H1 (cell line): ENCODE results near the gene SYNGR4. TPM values are rescaled to one million over a fixed set of nuclear protein-coding genes. Genes with fewer than 3 reads are reported as not detected.

Experiments
- CTCF ChIA-PET: fragments of 300-600 bp; sonication (Branson Sonifier 250); formaldehyde crosslinking; loops from one replicate; lab custom pipeline; 2021; ENCODE audit not compliant: partially characterized antibody; lab: Charles Lee
- POLR2A ChIA-PET: fragments of 300-600 bp; sonication (Branson Sonifier 250); formaldehyde crosslinking; loops from one replicate; lab custom pipeline; 2021; ENCODE audit warnings: inconsistent platforms; ENCODE audit not compliant: partially characterized antibody; lab: Charles Lee
- DNase-seq, 2 experiments: peaks; one replicate each; pipeline versions ENCODE4 v3.0.0 to v3.0.0-alpha.2; 2010 to 2022; ENCODE audit warnings: low spot score in 2 of 2, low read depth in 1 of 2, mixed read lengths in 1 of 2
- FAIRE-seq: peaks from 2 replicates; lab custom pipeline; 2011; peaks lifted over from hg19 to GRCh38; lab: Jason Lieb, UNC
- H2AFZ ChIP-seq: 2 replicates; pipeline ENCODE4 v1.8.1; 2012; ENCODE audit warnings: low read length, inconsistent platforms
- H2AK5ac ChIP-seq: 2 replicates; pipeline ENCODE4 v1.6.1; 2013; ENCODE audit warnings: low read depth, low read length
- H2BK120ac ChIP-seq: replicated peaks from 2 replicates; pipeline ENCODE3; 2013; ENCODE audit warnings: low read depth, low read length, inconsistent platforms
- H2BK12ac ChIP-seq: 2 replicates; pipeline ENCODE4 v1.6.1; 2013; ENCODE audit warnings: low read depth, low read length
- H2BK15ac ChIP-seq: 2 replicates; pipeline ENCODE4 v1.6.1; 2013; ENCODE audit warnings: low read length
- H2BK20ac ChIP-seq: 2 replicates; pipeline ENCODE4 v1.6.1; 2013; ENCODE audit warnings: low read length
- H2BK5ac ChIP-seq: 2 replicates; pipeline ENCODE4 v1.6.1; 2013; ENCODE audit warnings: low read depth, low read length
- H3K14ac ChIP-seq: 2 replicates; pipeline ENCODE4 v1.6.1; 2013; ENCODE audit warnings: inconsistent platforms; ENCODE audit not compliant: insufficient read length
- H3K18ac ChIP-seq: 2 replicates; pipeline ENCODE4 v1.6.1; 2013; ENCODE audit warnings: low read length; ENCODE audit errors: extremely low read depth
- H3K23ac ChIP-seq: 2 replicates; pipeline ENCODE4 v1.6.1; 2013; ENCODE audit warnings: inconsistent platforms; ENCODE audit not compliant: insufficient read length
- H3K23me2 ChIP-seq: 2 replicates; pipeline ENCODE4 v1.6.1; 2013; ENCODE audit warnings: low read depth, low read length
- H3K27ac ChIP-seq: 2 replicates; pipeline ENCODE4 v1.6.1; 2011; ENCODE audit warnings: low read depth, low read length, inconsistent platforms
- H3K27me3 ChIP-seq, 4 experiments: replicated peaks in 1 of 4; 1 replicate in 1 of 4; 2 replicates in 3 of 4; pipeline versions ENCODE4 v1.6.1 to v1.8.1; 2011 to 2013; ENCODE audit warnings: low read length in 3 of 4, mild to moderate bottlenecking in 3 of 4, inconsistent platforms in 2 of 4, mixed read lengths in 2 of 4, moderate library complexity in 1 of 4; ENCODE audit not compliant: control insufficient read depth in 3 of 4, insufficient read depth in 3 of 4; ENCODE audit errors: extremely low read depth in 1 of 4
- H3K36me3 ChIP-seq, 4 experiments: 2 replicates each; pipeline versions ENCODE4 v1.6.1 to v1.8.1; 2011 to 2013; ENCODE audit warnings: mild to moderate bottlenecking in 4 of 4, low read length in 3 of 4, moderate library complexity in 2 of 4, control low read depth in 1 of 4, inconsistent platforms in 1 of 4; ENCODE audit not compliant: insufficient read depth in 4 of 4, control insufficient read depth in 2 of 4
- H3K4ac ChIP-seq: replicated peaks from 2 replicates; pipeline ENCODE3; 2013; ENCODE audit warnings: low read length, low read depth, mixed read lengths, inconsistent platforms; ENCODE audit not compliant: insufficient read length
- H3K4me1 ChIP-seq, 4 experiments: replicated peaks in 1 of 4; 1 replicate in 1 of 4; 2 replicates in 3 of 4; pipeline versions ENCODE4 v1.6.1 to v1.8.1; 2011 to 2013; ENCODE audit warnings: low read length in 3 of 4, inconsistent platforms in 2 of 4, mixed read lengths in 1 of 4; ENCODE audit not compliant: insufficient read depth in 4 of 4, control insufficient read depth in 3 of 4
- H3K4me2 ChIP-seq, 2 experiments: 2 replicates each; pipeline versions ENCODE4 v1.6.1 to v1.8.1; 2011 to 2013; ENCODE audit warnings: low read depth in 2 of 2, low read length in 2 of 2, control low read depth in 1 of 2, inconsistent platforms in 1 of 2, mild to moderate bottlenecking in 1 of 2; ENCODE audit not compliant: insufficient read depth in 1 of 2
- H3K4me3 ChIP-seq, 4 experiments: fragments of 200-600, 300-600 bp in 1 of 4; sonication (generic), shearing (Covaris generic), sonication (Bioruptor Twin) in 1 of 4; 2 replicates each; pipeline versions ENCODE4 v1.5.1 to v1.8.1; 2011 to 2016; ENCODE audit warnings: low read length in 4 of 4, low read depth in 3 of 4, control low read depth in 2 of 4, inconsistent platforms in 2 of 4, mild to moderate bottlenecking in 2 of 4, mixed read lengths in 1 of 4, moderate library complexity in 1 of 4; ENCODE audit not compliant: insufficient read depth in 2 of 4; ENCODE audit errors: extremely low read depth in 1 of 4
- H3K56ac ChIP-seq: replicated peaks from 2 replicates; pipeline ENCODE3; 2013; ENCODE audit warnings: low read depth, mild to moderate bottlenecking, mixed read lengths, low read length, inconsistent platforms; ENCODE audit not compliant: insufficient read length
- H3K79me1 ChIP-seq: 2 replicates; pipeline ENCODE4 v1.6.1; 2013; ENCODE audit warnings: low read depth, low read length, control low read depth
- H3K79me2 ChIP-seq, 2 experiments: 2 replicates each; pipeline versions ENCODE4 v1.6.1 to v1.8.1; 2012 to 2013; ENCODE audit warnings: low read length in 2 of 2, mild to moderate bottlenecking in 2 of 2, inconsistent platforms in 1 of 2; ENCODE audit not compliant: insufficient read depth in 2 of 2, control insufficient read depth in 1 of 2
- H3K9ac ChIP-seq, 4 experiments: replicated peaks in 1 of 4; 1 replicate in 1 of 4; 2 replicates in 3 of 4; pipeline versions ENCODE4 v1.6.1 to v1.8.1; 2011 to 2013; ENCODE audit warnings: low read depth in 3 of 4, low read length in 3 of 4, control low read depth in 2 of 4, mild to moderate bottlenecking in 2 of 4, moderate library complexity in 2 of 4, inconsistent platforms in 1 of 4; ENCODE audit errors: extremely low read depth in 1 of 4
- H3K9me3 ChIP-seq, 2 experiments: 2 replicates each; pipeline versions ENCODE4 v1.6.1 to v1.8.1; 2012 to 2013; ENCODE audit warnings: mild to moderate bottlenecking in 2 of 2, moderate library complexity in 2 of 2, control low read depth in 1 of 2, inconsistent platforms in 1 of 2, low read depth in 1 of 2, low read length in 1 of 2, mixed read lengths in 1 of 2; ENCODE audit not compliant: insufficient read depth in 2 of 2
- H4K20me1 ChIP-seq, 2 experiments: replicated peaks in 1 of 2; 2 replicates each; pipeline versions ENCODE3 to v1.8.1; 2011 to 2013; ENCODE audit warnings: inconsistent platforms in 2 of 2, low read length in 2 of 2, mild to moderate bottlenecking in 1 of 2; ENCODE audit not compliant: insufficient read depth in 2 of 2, control insufficient read depth in 1 of 2
- H4K5ac ChIP-seq: 2 replicates; pipeline ENCODE4 v1.6.1; 2013; ENCODE audit warnings: low read length, low read depth, mixed read lengths, inconsistent platforms; ENCODE audit not compliant: insufficient read length
- H4K8ac ChIP-seq: 2 replicates; pipeline ENCODE4 v1.8.0; 2013; ENCODE audit warnings: mild to moderate bottlenecking, moderate library complexity, low read length, inconsistent platforms; ENCODE audit not compliant: insufficient read depth; ENCODE audit errors: extremely low read depth
- H4K91ac ChIP-seq: replicated peaks from 2 replicates; pipeline ENCODE3; 2013; ENCODE audit warnings: low read length, mixed read lengths, inconsistent platforms; ENCODE audit not compliant: insufficient read length
- POLR2A ChIP-seq, 2 experiments: IDR thresholded peaks; 1 replicate in 1 of 2; 2 replicates in 1 of 2; pipeline ENCODE4 v1.6.1; 2011; ENCODE audit warnings: low read depth in 2 of 2, low read length in 2 of 2, mild to moderate bottlenecking in 2 of 2; ENCODE audit errors: control extremely low read depth in 1 of 2
- RNF2 ChIP-seq: fragments of 200-900, 300-1000 bp; sonication (generic); IDR thresholded peaks from 2 replicates; pipeline ENCODE4 v1.7.1; 2016; ENCODE audit warnings: borderline replicate concordance, low read depth, mild to moderate bottlenecking, antibody characterized with exemption, low read length; ENCODE audit not compliant: poor library complexity, severe bottlenecking; ENCODE audit errors: missing control alignments
- SIN3A ChIP-seq, 2 experiments: IDR thresholded peaks in 1 of 2; conservative IDR thresholded peaks in 1 of 2; 2 replicates each; pipeline ENCODE4 v1.6.1; 2011 to 2012; ENCODE audit warnings: low read length in 2 of 2, improper control_type of control experiment in 1 of 2, low read depth in 1 of 2, mild to moderate bottlenecking in 1 of 2
- TAF1 ChIP-seq: IDR thresholded peaks from 2 replicates; pipeline ENCODE4 v1.6.1; 2011; ENCODE audit warnings: mild to moderate bottlenecking, low read depth, low read length
- TAF7 ChIP-seq: optimal IDR thresholded peaks from 2 replicates; pipeline ENCODE3; 2011; ENCODE audit warnings: low read depth, mild to moderate bottlenecking, inconsistent platforms, low read length, moderate library complexity, borderline replicate concordance
- WGBS, 2 experiments: shearing (Covaris generic) in 1 of 2; methylation state at CpG; one replicate each; pipeline versions ENCODE4 v1.1.6 to v1.1.7; 2013 to 2015; ENCODE audit warnings: low lambda C conversion rate in 2 of 2, mixed read lengths in 2 of 2, inconsistent platforms in 1 of 2, low coverage in 1 of 2, missing lambda C conversion rate in 1 of 2; ENCODE audit not compliant: insufficient replicate concordance in 2 of 2, insufficient coverage in 1 of 2, insufficient read length in 1 of 2; ENCODE audit errors: extremely low coverage in 1 of 2, missing lambda C conversion rate in 1 of 2; 5-methylcytosine and 5-hydroxymethylcytosine counted together
- polyA plus RNA-seq, 7 experiments: library from polyadenylated mRNA; depleted of rRNA in 3 of 7; stranded (reverse) in 5 of 7; unstranded in 2 of 7; fragments of >200 nt in 5 of 7; fragments of 200-250 nt in 2 of 7; gene quantifications; 1 replicate in 5 of 7; 2 replicates in 1 of 7; 4 replicates in 1 of 7; pipeline versions ENCODE4 v1.2.1 to v1.2.3, GENCODE V29; 2011 to 2013; ENCODE audit warnings: missing spikeins in 2 of 7, mixed read lengths in 2 of 7
- total RNA-seq: library from RNA; stranded (reverse); fragmentation: NEBNext Ultra II Directional; extraction: Animal tissue kit (Norgen Biotek cat#: 25700); gene quantifications from 2 replicates; pipeline ENCODE4 v1.2.1, GENCODE V29; 2021
- TF ChIP-seq, protein P1 (sequence below): IDR thresholded peaks from 2 replicates; pipeline ENCODE4 v1.6.1; 2012; ENCODE audit warnings: inconsistent platforms

Gene SYNGR4
- total and polyA plus RNA-seq, 2 of the 8 experiments (the other 6 are each of a cell fraction or from before 2014, with no cell fraction given), result 0.41 TPM; not detected in 1

DNA sequence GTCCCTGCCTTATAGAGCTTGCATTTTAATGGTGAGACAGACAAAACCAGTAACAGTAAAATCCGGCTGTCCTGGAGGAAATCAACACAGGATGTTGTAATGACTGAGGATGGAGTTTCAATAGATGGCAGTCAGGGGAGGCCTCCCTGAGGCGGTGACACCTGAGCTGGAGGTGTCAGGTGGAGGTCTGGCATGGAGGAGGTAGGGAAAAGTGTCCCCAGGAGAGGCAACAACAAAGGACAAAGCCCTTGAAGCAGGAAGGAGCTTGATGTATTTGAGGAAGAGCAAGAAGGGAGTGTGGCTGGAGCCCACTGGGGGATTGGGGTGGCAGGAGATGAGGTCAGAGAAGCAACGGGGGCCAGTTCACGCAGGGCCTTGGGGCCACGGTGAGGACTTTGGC lies 37.1 kb downstream of the SYNGR4 start:
- TF ChIP-seq, protein P1, sequence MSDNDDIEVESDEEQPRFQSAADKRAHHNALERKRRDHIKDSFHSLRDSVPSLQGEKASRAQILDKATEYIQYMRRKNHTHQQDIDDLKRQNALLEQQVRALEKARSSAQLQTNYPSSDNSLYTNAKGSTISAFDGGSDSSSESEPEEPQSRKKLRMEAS, result 0 out of 2 replicates have a peak, but pooled peaks have one; percentile 13
- TF ChIP-seq TAF7 (no peak), POLR2A (IDR thresholded peaks at IDR 0.05; ENCODE audit: control extremely low read depth in 1 of 2, low read depth in 2 of 2, low read length in 2 of 2) (peak; percentile 24 to 34; a peak in 2 of 3 replicates), RNF2 (no peak), TAF1 (0 out of 2 replicates have a peak, but pooled peaks have one; percentile 17), SIN3A (conservative IDR thresholded peaks at IDR 0.05 in 1 of 2, IDR thresholded peaks at IDR 0.05 in 1 of 2; ENCODE audit: low read depth in 1 of 2, low read length in 2 of 2) (no peak)
- Histone ChIP-seq H3K79me1 (no peaks in the 10 kb centered on the region; the same call in none of the 2 replicates), H3K27ac (peak overlapping the region; percentile 74), H2BK5ac (peak overlapping the region; percentile 94), H3K79me2 (no peaks in the 10 kb centered on the region), H4K8ac (no peak overlapping the region), H3K23me2 (peaks cover 20% of the 10 kb centered on the region), H4K5ac (peak overlapping the region; percentile 47), H3K9me3 (no peaks in the 10 kb centered on the region), H3K4ac (peak overlapping the region; percentile 62), H2BK20ac (peak overlapping the region; percentile 91; the same call in 1 of the 2 replicates), H3K56ac (no peak overlapping the region), H3K9ac (peak overlapping the region in 2 of 4 experiments; percentile 6 to 18; a peak in 3 of 7 replicates), H2AFZ (no peak overlapping the region), H3K4me3 (peak overlapping the region in 1 of 4 experiments; percentile 32; a peak in 1 of 8 replicates), H2AK5ac (peak overlapping the region; percentile 43), H4K20me1 (no peaks in the 10 kb centered on the region), H2BK120ac (peak overlapping the region; percentile 81), H3K18ac (peak overlapping the region; percentile 71; the same call in 1 of the 2 replicates), H3K4me2 (peak overlapping the region; percentile 76 to 100; a peak in 3 of 4 replicates), H3K14ac (no peak overlapping the region), H3K4me1 (peaks cover 8 to 27% (median 18%) of the 10 kb centered on the region in 4 experiments), H3K27me3 (peaks cover 0 to 17% (median 13%) of the 10 kb centered on the region in 4 experiments; a peak in 5 of 7 replicates), H4K91ac (peak overlapping the region; percentile 93), H2BK12ac (peak overlapping the region; percentile 93), H3K23ac (no peak overlapping the region), H3K36me3 (no peaks in the 10 kb centered on the region), H2BK15ac (no peak overlapping the region)
- peak in 1 of 2 experiments; percentile 53 for DNase-seq
- ChIA-PET CTCF (interaction anchor here (1.0 to 2.6 kb wide), 8 partner anchors 11 to 108 kb away, joined by 3 to 11 read pairs (median 4); partner anchors contain the start of genes SYNGR4 and TMEM143), POLR2A (interaction anchor here (0.6 to 5.4 kb wide), 16 partner anchors 9 to 214 kb away, joined by 3 to 57 read pairs (median 8); partner anchors contain the start of genes FAM83E, GRWD1, KDELR1 and SYNGR4)
- FAIRE-seq, result no peak
- 71% methylated on average over 5 of the region's 5 CpGs; no CpG with 5 or more reads in 1 of the 2 experiments for WGBS, 2 experiments
